Neural cell (in vitro differentiated cells): ENCODE data around the gene ACTN4. TPM values are rescaled to one million over a fixed set of nuclear protein-coding genes. Genes with fewer than 3 reads are reported as not detected.

ENCODE experiments used
- H2AFZ ChIP-seq: fragments of 200-600, 300-800 bp; sonication (generic), shearing (Covaris generic); 2 replicates; pipeline ENCODE4 v1.6.0; 2014; ENCODE audit warnings: low read depth, mild to moderate bottlenecking, antibody characterized with exemption, low read length, moderate library complexity
- H3F3A ChIP-seq: fragments of 200-600 bp; shearing (Covaris generic); 2 replicates; pipeline ENCODE4 v1.6.1; 2016; ENCODE audit warnings: mild to moderate bottlenecking, moderate library complexity, mixed read lengths, antibody characterized with exemption, low read length; ENCODE audit not compliant: insufficient read depth, poor library complexity, severe bottlenecking
- H3K27ac ChIP-seq: fragments of 200-600, 300-800 bp; sonication (generic), shearing (Covaris generic); 2 replicates; pipeline ENCODE4 v1.5.1; 2014; ENCODE audit warnings: mild to moderate bottlenecking, low read length, moderate library complexity
- H3K27me3 ChIP-seq: fragments of 300-800, 200-600 bp; sonication (generic), shearing (Covaris generic); 2 replicates; pipeline ENCODE4 v1.6.0; 2014; ENCODE audit warnings: mild to moderate bottlenecking, low read depth, low read length, moderate library complexity; ENCODE audit not compliant: insufficient read depth
- H3K36me3 ChIP-seq: fragments of 300-800, 200-600 bp; sonication (generic), shearing (Covaris generic); 2 replicates; pipeline ENCODE4 v1.5.1; 2014; ENCODE audit warnings: mild to moderate bottlenecking, antibody characterized with exemption, low read length, moderate library complexity; ENCODE audit not compliant: insufficient read depth
- H3K4me2 ChIP-seq: fragments of 300-800, 200-600 bp; sonication (generic), shearing (Covaris generic); 2 replicates; pipeline ENCODE4 v1.6.0; 2014; ENCODE audit warnings: mild to moderate bottlenecking, low read length
- H3K4me3 ChIP-seq: fragments of 300-800, 200-600 bp; sonication (generic), shearing (Covaris generic); 2 replicates; pipeline ENCODE4 v1.5.1; 2014; ENCODE audit warnings: mild to moderate bottlenecking, low read length, moderate library complexity
- H3K79me2 ChIP-seq: fragments of 200-600 bp; shearing (Covaris generic); replicated peaks from 2 replicates; pipeline ENCODE4 v1.6.0; 2014; ENCODE audit warnings: mild to moderate bottlenecking, low read length, moderate library complexity; ENCODE audit not compliant: insufficient read depth
- H3K9ac ChIP-seq: fragments of 300-800, 200-600 bp; sonication (generic), shearing (Covaris generic); 2 replicates; pipeline ENCODE4 v1.6.1; 2016; ENCODE audit warnings: mild to moderate bottlenecking, low read length, mixed read lengths
- H3K9me2 ChIP-seq: fragments of 200-600 bp; shearing (Covaris generic); 2 replicates; pipeline ENCODE4 v1.6.1; 2016; ENCODE audit warnings: mild to moderate bottlenecking, low read length, mixed read lengths; ENCODE audit not compliant: insufficient read depth
- H3K9me3 ChIP-seq: fragments of 200-600, 300-800 bp; sonication (generic), shearing (Covaris generic); 2 replicates; pipeline ENCODE4 v1.6.1; 2016; ENCODE audit warnings: mild to moderate bottlenecking, mixed run types, low read length, moderate library complexity, mixed read lengths
- H4K20me1 ChIP-seq: fragments of 200-600 bp; shearing (Covaris generic); 2 replicates; pipeline ENCODE4 v1.6.1; 2016; ENCODE audit warnings: mild to moderate bottlenecking, mixed run types; ENCODE audit not compliant: insufficient read depth
- EP300 ChIP-seq: fragments of 450-650 bp; conservative IDR thresholded peaks from 2 replicates; pipeline ENCODE4 v1.6.1; 2014; ENCODE audit warnings: antibody characterized with exemption, mild to moderate bottlenecking, moderate library complexity; ENCODE audit not compliant: poor library complexity, severe bottlenecking
- EZH2 ChIP-seq: fragments of 200-600, 300-800 bp; shearing (Covaris generic), sonication (generic); IDR thresholded peaks from 2 replicates; pipeline ENCODE4 v1.6.1; 2014; ENCODE audit warnings: antibody characterized with exemption, low read length, borderline replicate concordance, mild to moderate bottlenecking; ENCODE audit not compliant: insufficient read depth, poor library complexity, severe bottlenecking
- MXI1 ChIP-seq: fragments of 450-650 bp; conservative IDR thresholded peaks from 2 replicates; pipeline ENCODE4 v1.6.1; 2014; ENCODE audit warnings: antibody characterized with exemption, mild to moderate bottlenecking; ENCODE audit not compliant: poor library complexity, severe bottlenecking
- POLR2AphosphoS5 ChIP-seq: IDR thresholded peaks from 2 replicates; pipeline ENCODE4 v1.6.1; 2012
- RAD21 ChIP-seq: fragments of 450-650 bp; conservative IDR thresholded peaks from 2 replicates; pipeline ENCODE4 v1.6.1; 2014; ENCODE audit warnings: antibody characterized with exemption, mild to moderate bottlenecking, moderate library complexity
- SMC3 ChIP-seq: fragments of 450-650 bp; conservative IDR thresholded peaks from 2 replicates; pipeline ENCODE4 v1.6.1; 2014; ENCODE audit warnings: antibody characterized with exemption, mild to moderate bottlenecking, moderate library complexity; ENCODE audit not compliant: poor library complexity
- TAF1 ChIP-seq: IDR thresholded peaks from 2 replicates; pipeline ENCODE4 v1.6.1; 2012; ENCODE audit warnings: low read depth
- polyA plus RNA-seq: library from polyadenylated mRNA; depleted of rRNA; stranded (reverse); fragments of >200 nt; gene quantifications from 2 replicates; pipeline ENCODE4 v1.2.3, GENCODE V29; 2014
- TF ChIP-seq, protein P1 (sequence below): fragments of 450-650 bp; IDR thresholded peaks from 2 replicates; pipeline ENCODE4 v1.5.1; 2014; ENCODE audit warnings: antibody characterized with exemption, mild to moderate bottlenecking, moderate library complexity; ENCODE audit not compliant: poor library complexity, severe bottlenecking
- TF ChIP-seq, protein P2 (sequence below): IDR thresholded peaks from 2 replicates; pipeline ENCODE4 v1.6.1; 2012; ENCODE audit warnings: borderline replicate concordance

ACTN4 gene
- polyA plus RNA-seq, 1 donor from 2014 or later, result 54.0 TPM

DNA sequence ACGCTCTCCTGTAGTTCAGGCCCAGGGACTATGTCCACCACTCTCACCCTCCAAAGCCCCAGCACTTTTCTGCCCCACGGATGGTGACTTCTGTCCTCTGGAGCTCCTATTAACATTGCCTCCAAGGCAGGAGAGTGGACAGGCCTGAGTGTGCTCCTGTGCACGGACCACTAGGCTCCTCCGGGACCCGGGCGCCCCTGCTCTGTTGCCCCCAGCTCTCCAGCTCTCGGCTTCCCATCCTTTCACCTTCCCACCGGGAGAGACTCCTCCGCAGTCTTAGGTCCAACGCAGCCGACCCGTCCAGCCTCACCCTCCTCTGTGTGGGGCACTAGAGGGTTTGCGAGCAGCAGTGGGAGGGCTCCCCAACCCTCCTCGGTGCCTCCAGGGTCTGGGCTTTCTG lies 66.4 kb downstream of the ACTN4 start:
- Histone ChIP-seq H3K9me3 (no peaks in the 10 kb centered on the region), H3K4me3 (no peak overlapping the region), H4K20me1 (no peaks in the 10 kb centered on the region), H2AFZ (no peak overlapping the region), H3K79me2 (no peaks in the 10 kb centered on the region), H3K9ac (no peak overlapping the region), H3K9me2 (no peaks in the 10 kb centered on the region), H3K4me2 (no peak overlapping the region), H3F3A (no peaks in the 10 kb centered on the region), H3K36me3 (no peaks in the 10 kb centered on the region), H3K27me3 (no peaks in the 10 kb centered on the region), H3K27ac (no peak overlapping the region)
- no peak for TF ChIP-seq SMC3
- TF ChIP-seq MXI1, result no peak
- no peak for TF ChIP-seq TAF1
- no peak for TF ChIP-seq RAD21
- TF ChIP-seq POLR2AphosphoS5, result no peak
- TF ChIP-seq EP300, result no peak
- TF ChIP-seq, protein P1, sequence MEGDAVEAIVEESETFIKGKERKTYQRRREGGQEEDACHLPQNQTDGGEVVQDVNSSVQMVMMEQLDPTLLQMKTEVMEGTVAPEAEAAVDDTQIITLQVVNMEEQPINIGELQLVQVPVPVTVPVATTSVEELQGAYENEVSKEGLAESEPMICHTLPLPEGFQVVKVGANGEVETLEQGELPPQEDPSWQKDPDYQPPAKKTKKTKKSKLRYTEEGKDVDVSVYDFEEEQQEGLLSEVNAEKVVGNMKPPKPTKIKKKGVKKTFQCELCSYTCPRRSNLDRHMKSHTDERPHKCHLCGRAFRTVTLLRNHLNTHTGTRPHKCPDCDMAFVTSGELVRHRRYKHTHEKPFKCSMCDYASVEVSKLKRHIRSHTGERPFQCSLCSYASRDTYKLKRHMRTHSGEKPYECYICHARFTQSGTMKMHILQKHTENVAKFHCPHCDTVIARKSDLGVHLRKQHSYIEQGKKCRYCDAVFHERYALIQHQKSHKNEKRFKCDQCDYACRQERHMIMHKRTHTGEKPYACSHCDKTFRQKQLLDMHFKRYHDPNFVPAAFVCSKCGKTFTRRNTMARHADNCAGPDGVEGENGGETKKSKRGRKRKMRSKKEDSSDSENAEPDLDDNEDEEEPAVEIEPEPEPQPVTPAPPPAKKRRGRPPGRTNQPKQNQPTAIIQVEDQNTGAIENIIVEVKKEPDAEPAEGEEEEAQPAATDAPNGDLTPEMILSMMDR, result no peak
- TF ChIP-seq, protein P2, sequence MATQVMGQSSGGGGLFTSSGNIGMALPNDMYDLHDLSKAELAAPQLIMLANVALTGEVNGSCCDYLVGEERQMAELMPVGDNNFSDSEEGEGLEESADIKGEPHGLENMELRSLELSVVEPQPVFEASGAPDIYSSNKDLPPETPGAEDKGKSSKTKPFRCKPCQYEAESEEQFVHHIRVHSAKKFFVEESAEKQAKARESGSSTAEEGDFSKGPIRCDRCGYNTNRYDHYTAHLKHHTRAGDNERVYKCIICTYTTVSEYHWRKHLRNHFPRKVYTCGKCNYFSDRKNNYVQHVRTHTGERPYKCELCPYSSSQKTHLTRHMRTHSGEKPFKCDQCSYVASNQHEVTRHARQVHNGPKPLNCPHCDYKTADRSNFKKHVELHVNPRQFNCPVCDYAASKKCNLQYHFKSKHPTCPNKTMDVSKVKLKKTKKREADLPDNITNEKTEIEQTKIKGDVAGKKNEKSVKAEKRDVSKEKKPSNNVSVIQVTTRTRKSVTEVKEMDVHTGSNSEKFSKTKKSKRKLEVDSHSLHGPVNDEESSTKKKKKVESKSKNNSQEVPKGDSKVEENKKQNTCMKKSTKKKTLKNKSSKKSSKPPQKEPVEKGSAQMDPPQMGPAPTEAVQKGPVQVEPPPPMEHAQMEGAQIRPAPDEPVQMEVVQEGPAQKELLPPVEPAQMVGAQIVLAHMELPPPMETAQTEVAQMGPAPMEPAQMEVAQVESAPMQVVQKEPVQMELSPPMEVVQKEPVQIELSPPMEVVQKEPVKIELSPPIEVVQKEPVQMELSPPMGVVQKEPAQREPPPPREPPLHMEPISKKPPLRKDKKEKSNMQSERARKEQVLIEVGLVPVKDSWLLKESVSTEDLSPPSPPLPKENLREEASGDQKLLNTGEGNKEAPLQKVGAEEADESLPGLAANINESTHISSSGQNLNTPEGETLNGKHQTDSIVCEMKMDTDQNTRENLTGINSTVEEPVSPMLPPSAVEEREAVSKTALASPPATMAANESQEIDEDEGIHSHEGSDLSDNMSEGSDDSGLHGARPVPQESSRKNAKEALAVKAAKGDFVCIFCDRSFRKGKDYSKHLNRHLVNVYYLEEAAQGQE, result no peak

DNA sequence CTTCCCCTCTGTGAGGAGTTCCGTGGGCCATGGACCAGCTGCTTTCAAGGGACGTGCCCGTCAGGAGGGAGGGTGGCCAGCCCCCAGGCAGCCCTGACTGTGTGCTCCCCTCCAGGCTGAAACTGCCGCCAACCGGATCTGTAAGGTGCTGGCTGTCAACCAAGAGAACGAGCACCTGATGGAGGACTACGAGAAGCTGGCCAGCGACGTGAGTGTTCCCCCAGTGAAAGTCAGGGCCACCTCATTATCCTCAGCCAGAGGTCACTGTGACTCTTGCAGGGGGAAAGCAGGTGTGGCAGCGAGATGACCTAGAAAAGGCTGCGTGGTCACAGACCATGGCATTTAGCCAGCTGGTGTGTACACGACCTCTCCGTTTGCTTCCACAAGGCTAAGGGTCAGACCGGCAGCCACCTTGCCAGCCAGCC lies 66.9 kb downstream of the ACTN4 start:
- no peak overlapping the region for H3K4me2 ChIP-seq
- no peak overlapping the region for H2AFZ ChIP-seq
- H3K4me3 ChIP-seq, result no peak overlapping the region
- no peak overlapping the region for H3K9ac ChIP-seq
- no peaks in the 10 kb centered on the region for H3F3A ChIP-seq
- H3K36me3 ChIP-seq, result no peaks in the 10 kb centered on the region
- no peaks in the 10 kb centered on the region for H3K9me3 ChIP-seq
- no peaks in the 10 kb centered on the region for H4K20me1 ChIP-seq
- TF ChIP-seq EZH2, result no peak
- TF ChIP-seq RAD21, result no peak
- TF ChIP-seq, protein P1, result no peak
- TF ChIP-seq, protein P2, result no peak
- no peak for TF ChIP-seq SMC3
- no peak for TF ChIP-seq MXI1
- TF ChIP-seq TAF1, result no peak
- TF ChIP-seq EP300, result no peak
- no peak for TF ChIP-seq POLR2AphosphoS5
- no peak overlapping the region for H3K27ac ChIP-seq
- no peaks in the 10 kb centered on the region for H3K79me2 ChIP-seq
- H3K9me2 ChIP-seq, result no peaks in the 10 kb centered on the region
- H3K27me3 ChIP-seq, result no peaks in the 10 kb centered on the region
